ENCODE data around the gene ITPR2.
A peak's percentile ranks its signal among the peaks of the same experiment; 100 is the strongest.

The ITPR2 gene

DNA sequence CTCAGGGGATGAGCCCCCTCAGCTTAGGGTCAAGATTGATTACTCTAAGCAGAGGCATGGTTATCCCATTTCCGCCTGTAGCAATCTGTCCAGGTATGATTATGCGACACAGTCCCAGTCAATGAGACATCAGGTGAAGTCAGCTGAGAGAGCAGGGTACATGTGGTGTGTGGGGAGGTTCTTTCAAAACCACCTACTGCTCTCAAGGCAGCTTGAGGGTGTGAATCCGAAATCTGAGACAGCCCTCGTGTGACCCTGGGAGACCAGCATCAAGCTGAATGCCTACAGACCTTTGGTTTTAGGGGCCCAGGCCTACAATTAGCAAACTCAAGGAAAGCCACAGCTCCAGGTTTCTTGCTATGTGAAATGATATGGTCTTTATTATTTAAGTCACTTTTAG is 275.7 kb downstream of the ITPR2 start:
- no peak overlapping the region for H3K4me2 ChIP-seq (ENCODE audit: low read length, poor library complexity, severe bottlenecking)
- H2AK5ac ChIP-seq (ENCODE audit: low read length, severe bottlenecking) = no peak overlapping the region
- H2BK15ac ChIP-seq (ENCODE audit: low read depth, poor library complexity, severe bottlenecking) = no peak overlapping the region
- no peak overlapping the region for H3K4ac ChIP-seq (ENCODE audit: low read depth in 1 of 2, low read length in 2 of 2)
- H3K18ac ChIP-seq (ENCODE audit: low read depth in 1 of 2, low read length in 2 of 2) = no peak overlapping the region
- DNase-seq = no peak
- H4K91ac ChIP-seq (ENCODE audit: low read length) = no peak overlapping the region
- H3K4me3 ChIP-seq (ENCODE audit: insufficient read depth in 1 of 2, low read depth in 1 of 2, low read length in 2 of 2) = no peak overlapping the region
- H3K4me1 ChIP-seq (ENCODE audit: control insufficient read depth, insufficient read depth, low read depth, low read length) = no peaks in the 10 kb centered on the region
- no peak overlapping the region for H3K23ac ChIP-seq (ENCODE audit: low read length in 2 of 2)
- H3K9me3 ChIP-seq (ENCODE audit: control insufficient read depth, low read length) = no peaks in the 10 kb centered on the region
- H4K8ac ChIP-seq (ENCODE audit: low read length) = no peak overlapping the region
- H2BK120ac ChIP-seq (ENCODE audit: low read depth, low read length) = no peak overlapping the region
- no peaks in the 10 kb centered on the region for H3K27me3 ChIP-seq (ENCODE audit: control insufficient read depth in 1 of 2, insufficient read depth in 1 of 2, low read length in 2 of 2)
- H2AFZ ChIP-seq (ENCODE audit: low read depth, low read length) = no peak overlapping the region
- WGBS = 94% methylated on average over 4 of the region's 4 CpGs
- no peak overlapping the region for H2BK12ac ChIP-seq (ENCODE audit: low read length in 2 of 2)
- no peak overlapping the region for H3K27ac ChIP-seq (ENCODE audit: low read length, poor library complexity, severe bottlenecking)
- no peak overlapping the region for H2BK5ac ChIP-seq (ENCODE audit: low read depth, low read length, poor library complexity, severe bottlenecking)
- no peak overlapping the region for H3K9ac ChIP-seq (ENCODE audit: low read length)
- peaks cover 0 to 3% of the 10 kb centered on the region in 2 experiments for H3K36me3 ChIP-seq (ENCODE audit: control insufficient read depth in 1 of 2, insufficient read depth in 2 of 2, low read depth in 1 of 2, low read length in 2 of 2)
- H3K79me1 ChIP-seq (replicated peaks; ENCODE audit: low read length, poor library complexity, severe bottlenecking) = no peaks in the 10 kb centered on the region
- H3K14ac ChIP-seq (ENCODE audit: low read length in 2 of 2) = no peak overlapping the region

DNA sequence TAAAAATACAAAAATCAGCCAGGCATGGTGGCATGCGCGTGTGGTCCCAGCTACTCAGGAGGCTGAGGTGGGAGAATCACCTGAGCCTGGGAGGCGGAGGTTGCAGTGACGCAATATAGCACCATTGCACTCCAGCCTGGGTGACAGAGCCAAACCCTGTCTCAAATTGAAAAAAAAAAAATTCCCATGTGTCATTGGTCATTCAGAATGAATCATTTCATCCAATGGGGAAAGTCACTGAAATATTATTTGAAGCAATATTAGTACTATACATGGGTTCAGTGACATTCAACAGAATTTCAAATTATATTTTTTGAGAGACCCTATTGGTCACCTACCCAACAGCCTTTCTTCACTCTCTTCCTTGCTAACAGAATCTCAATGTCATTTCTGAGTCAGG is 276.1 kb downstream of the ITPR2 start:
- Histone ChIP-seq H3K18ac (ENCODE audit: low read depth in 1 of 2, low read length in 2 of 2) (no peak overlapping the region), H3K36me3 (ENCODE audit: control insufficient read depth in 1 of 2, insufficient read depth in 2 of 2, low read depth in 1 of 2, low read length in 2 of 2) (peaks cover 0 to 3% of the 10 kb centered on the region in 2 experiments), H4K8ac (ENCODE audit: low read length) (no peak overlapping the region), H2BK15ac (ENCODE audit: low read depth, poor library complexity, severe bottlenecking) (no peak overlapping the region), H3K23ac (ENCODE audit: low read length in 2 of 2) (no peak overlapping the region), H3K79me1 (replicated peaks; ENCODE audit: low read length, poor library complexity, severe bottlenecking) (no peaks in the 10 kb centered on the region), H3K27me3 (ENCODE audit: control insufficient read depth in 1 of 2, insufficient read depth in 1 of 2, low read length in 2 of 2) (no peaks in the 10 kb centered on the region), H2AK5ac (ENCODE audit: low read length, severe bottlenecking) (no peak overlapping the region), H2BK120ac (ENCODE audit: low read depth, low read length) (no peak overlapping the region), H3K4ac (ENCODE audit: low read depth in 1 of 2, low read length in 2 of 2) (no peak overlapping the region), H3K4me1 (ENCODE audit: control insufficient read depth, insufficient read depth, low read depth, low read length) (no peaks in the 10 kb centered on the region), H4K91ac (ENCODE audit: low read length) (no peak overlapping the region), H3K4me3 (ENCODE audit: insufficient read depth in 1 of 2, low read depth in 1 of 2, low read length in 2 of 2) (no peak overlapping the region), H2BK5ac (ENCODE audit: low read depth, low read length, poor library complexity, severe bottlenecking) (no peak overlapping the region), H3K9me3 (ENCODE audit: control insufficient read depth, low read length) (no peaks in the 10 kb centered on the region), H3K27ac (ENCODE audit: low read length, poor library complexity, severe bottlenecking) (no peak overlapping the region), H3K9ac (ENCODE audit: low read length) (no peak overlapping the region), H2BK12ac (ENCODE audit: low read length in 2 of 2) (no peak overlapping the region), H2AFZ (ENCODE audit: low read depth, low read length) (no peak overlapping the region), H3K4me2 (ENCODE audit: low read length, poor library complexity, severe bottlenecking) (no peak overlapping the region), H3K14ac (ENCODE audit: low read length in 2 of 2) (no peak overlapping the region)
- WGBS = 97% methylated on average over 4 of the region's 4 CpGs
- no peak for DNase-seq

DNA sequence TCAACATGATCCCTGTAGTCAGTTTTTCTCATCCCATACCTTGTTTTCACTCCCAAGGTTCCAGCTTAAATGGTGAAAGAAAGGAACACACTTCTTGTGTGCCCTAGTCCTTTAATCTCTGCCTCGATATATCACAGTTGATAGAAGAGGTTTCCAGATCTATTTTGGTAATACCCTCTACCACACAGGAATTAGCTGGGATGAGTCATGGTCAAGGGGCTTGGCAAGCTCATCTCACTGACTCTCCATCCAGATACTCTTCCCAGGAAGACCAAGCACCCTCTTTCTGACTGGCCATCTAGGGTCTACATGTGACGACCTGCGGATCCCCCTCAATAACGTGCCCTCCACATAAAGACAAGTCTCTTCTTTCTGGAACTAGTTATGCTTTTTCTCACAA is 277.9 kb downstream of the ITPR2 start:
- Histone ChIP-seq H3K27me3 (ENCODE audit: control insufficient read depth in 1 of 2, insufficient read depth in 1 of 2, low read length in 2 of 2) (no peaks in the 10 kb centered on the region), H3K4me2 (ENCODE audit: low read length, poor library complexity, severe bottlenecking) (no peak overlapping the region), H3K4me3 (ENCODE audit: insufficient read depth in 1 of 2, low read depth in 1 of 2, low read length in 2 of 2) (no peak overlapping the region), H3K4ac (ENCODE audit: low read depth in 1 of 2, low read length in 2 of 2) (no peak overlapping the region), H4K8ac (ENCODE audit: low read length) (no peak overlapping the region), H3K14ac (ENCODE audit: low read length in 2 of 2) (no peak overlapping the region), H3K9ac (ENCODE audit: low read length) (no peak overlapping the region), H3K4me1 (ENCODE audit: control insufficient read depth, insufficient read depth, low read depth, low read length) (no peaks in the 10 kb centered on the region), H3K18ac (ENCODE audit: low read depth in 1 of 2, low read length in 2 of 2) (no peak overlapping the region), H2BK5ac (ENCODE audit: low read depth, low read length, poor library complexity, severe bottlenecking) (no peak overlapping the region), H3K36me3 (ENCODE audit: control insufficient read depth in 1 of 2, insufficient read depth in 2 of 2, low read depth in 1 of 2, low read length in 2 of 2) (peaks cover 0 to 6% of the 10 kb centered on the region in 2 experiments), H3K23ac (ENCODE audit: low read length in 2 of 2) (no peak overlapping the region), H2BK12ac (ENCODE audit: low read length in 2 of 2) (no peak overlapping the region), H4K91ac (ENCODE audit: low read length) (no peak overlapping the region), H3K9me3 (ENCODE audit: control insufficient read depth, low read length) (no peaks in the 10 kb centered on the region), H2AK5ac (ENCODE audit: low read length, severe bottlenecking) (no peak overlapping the region), H2AFZ (ENCODE audit: low read depth, low read length) (no peak overlapping the region), H2BK120ac (ENCODE audit: low read depth, low read length) (no peak overlapping the region), H3K79me1 (replicated peaks; ENCODE audit: low read length, poor library complexity, severe bottlenecking) (peaks cover 3% of the 10 kb centered on the region), H2BK15ac (ENCODE audit: low read depth, poor library complexity, severe bottlenecking) (no peak overlapping the region), H3K27ac (ENCODE audit: low read length, poor library complexity, severe bottlenecking) (no peak overlapping the region)
- DNase-seq = peak; percentile 3
- WGBS = 96% methylated on average over 4 of the region's 4 CpGs

DNA sequence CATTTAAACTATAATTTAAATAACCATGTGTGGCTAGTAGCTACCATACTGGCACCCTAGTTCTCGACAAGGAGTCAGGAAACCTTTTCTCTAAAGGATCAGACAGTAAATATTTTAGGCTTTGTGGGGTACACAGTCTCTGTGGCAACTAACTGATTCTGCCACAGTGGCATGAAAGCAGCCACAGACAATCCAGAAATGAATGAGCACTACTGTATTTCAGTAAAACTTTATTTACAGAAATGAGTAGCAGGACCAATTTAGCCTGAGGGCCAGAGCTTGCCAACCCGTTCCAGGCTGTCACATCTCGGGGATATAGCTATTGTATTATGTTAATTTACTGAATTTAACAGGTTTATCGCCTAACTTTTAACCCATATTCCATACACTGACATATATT is 278.7 kb downstream of the ITPR2 start:
- Histone ChIP-seq H4K8ac (ENCODE audit: low read length) (no peak overlapping the region), H3K4me3 (ENCODE audit: insufficient read depth in 1 of 2, low read depth in 1 of 2, low read length in 2 of 2) (no peak overlapping the region), H3K18ac (ENCODE audit: low read depth in 1 of 2, low read length in 2 of 2) (no peak overlapping the region), H2AK5ac (ENCODE audit: low read length, severe bottlenecking) (no peak overlapping the region), H3K14ac (ENCODE audit: low read length in 2 of 2) (no peak overlapping the region), H3K4ac (ENCODE audit: low read depth in 1 of 2, low read length in 2 of 2) (no peak overlapping the region), H3K4me2 (ENCODE audit: low read length, poor library complexity, severe bottlenecking) (no peak overlapping the region), H2BK12ac (ENCODE audit: low read length in 2 of 2) (no peak overlapping the region), H3K4me1 (ENCODE audit: control insufficient read depth, insufficient read depth, low read depth, low read length) (no peaks in the 10 kb centered on the region), H2BK5ac (ENCODE audit: low read depth, low read length, poor library complexity, severe bottlenecking) (no peak overlapping the region), H3K9ac (ENCODE audit: low read length) (no peak overlapping the region), H2BK120ac (ENCODE audit: low read depth, low read length) (no peak overlapping the region), H4K91ac (ENCODE audit: low read length) (no peak overlapping the region), H2AFZ (ENCODE audit: low read depth, low read length) (no peak overlapping the region), H2BK15ac (ENCODE audit: low read depth, poor library complexity, severe bottlenecking) (no peak overlapping the region), H3K36me3 (ENCODE audit: control insufficient read depth in 1 of 2, insufficient read depth in 2 of 2, low read depth in 1 of 2, low read length in 2 of 2) (peaks cover 0 to 6% of the 10 kb centered on the region in 2 experiments), H3K9me3 (ENCODE audit: control insufficient read depth, low read length) (no peaks in the 10 kb centered on the region), H3K79me1 (replicated peaks; ENCODE audit: low read length, poor library complexity, severe bottlenecking) (peaks cover 3% of the 10 kb centered on the region), H3K27me3 (ENCODE audit: control insufficient read depth in 1 of 2, insufficient read depth in 1 of 2, low read length in 2 of 2) (no peaks in the 10 kb centered on the region), H3K23ac (ENCODE audit: low read length in 2 of 2) (no peak overlapping the region), H3K27ac (ENCODE audit: low read length, poor library complexity, severe bottlenecking) (no peak overlapping the region)
- DNase-seq = no peak
- WGBS = 89% methylated on average over 1 of the region's 4 CpGs

All from mesenchymal stem cell (in vitro differentiated cells and primary cell).